ENCODE results near the gene TTC28.

Gene TTC28

GRCh38 chr22:28316014-28316413 lies 363.6 kb downstream of the TTC28 start:
- no peak overlapping the region for H3K27ac ChIP-seq (ENCODE audit: low read depth in 2 of 2, low read length in 2 of 2)
- no peaks in the 10 kb centered on the region for H3K36me3 ChIP-seq (ENCODE audit: control insufficient read depth in 2 of 2, insufficient read depth in 2 of 2, low read length in 2 of 2)
- H3K4me1 ChIP-seq (ENCODE audit: control insufficient read depth in 2 of 2, insufficient read depth in 2 of 2, low read length in 2 of 2), result no peaks in the 10 kb centered on the region
- no peaks in the 10 kb centered on the region for H3K9me3 ChIP-seq (ENCODE audit: control insufficient read depth in 2 of 2, low read length in 2 of 2)
- H3K27me3 ChIP-seq (ENCODE audit: control insufficient read depth in 2 of 2, insufficient read depth in 2 of 2, low read length in 2 of 2), result no peaks in the 10 kb centered on the region
- H3K9ac ChIP-seq (ENCODE audit: low read depth in 1 of 2, low read length in 2 of 2), result no peak overlapping the region
- no peak overlapping the region for H3K4me3 ChIP-seq (ENCODE audit: low read length in 2 of 2)

- H3K27ac ChIP-seq (ENCODE audit: low read depth in 2 of 2, low read length in 2 of 2), result no peak overlapping the region
- H3K27me3 ChIP-seq (ENCODE audit: control insufficient read depth in 2 of 2, insufficient read depth in 2 of 2, low read length in 2 of 2), result no peaks in the 10 kb centered on the region
- no peaks in the 10 kb centered on the region for H3K36me3 ChIP-seq (ENCODE audit: control insufficient read depth in 2 of 2, insufficient read depth in 2 of 2, low read length in 2 of 2)
- H3K4me3 ChIP-seq (ENCODE audit: low read length in 2 of 2), result no peak overlapping the region
- no peaks in the 10 kb centered on the region for H3K4me1 ChIP-seq (ENCODE audit: control insufficient read depth in 2 of 2, insufficient read depth in 2 of 2, low read length in 2 of 2)
- H3K9ac ChIP-seq (ENCODE audit: low read depth in 1 of 2, low read length in 2 of 2), result no peak overlapping the region
- H3K9me3 ChIP-seq (ENCODE audit: control insufficient read depth in 2 of 2, low read length in 2 of 2), result no peaks in the 10 kb centered on the region
These were observed 364.7 kb downstream of the TTC28 start for GRCh38 chr22:28314959-28315358.

- no peak overlapping the region for H3K9ac ChIP-seq (ENCODE audit: low read depth in 1 of 2, low read length in 2 of 2)
- no peak overlapping the region for H3K27ac ChIP-seq (ENCODE audit: low read depth in 2 of 2, low read length in 2 of 2)
- no peaks in the 10 kb centered on the region for H3K9me3 ChIP-seq (ENCODE audit: control insufficient read depth in 2 of 2, low read length in 2 of 2)
- no peaks in the 10 kb centered on the region for H3K27me3 ChIP-seq (ENCODE audit: control insufficient read depth in 2 of 2, insufficient read depth in 2 of 2, low read length in 2 of 2)
- no peaks in the 10 kb centered on the region for H3K4me1 ChIP-seq (ENCODE audit: control insufficient read depth in 2 of 2, insufficient read depth in 2 of 2, low read length in 2 of 2)
- no peaks in the 10 kb centered on the region for H3K36me3 ChIP-seq (ENCODE audit: control insufficient read depth in 2 of 2, insufficient read depth in 2 of 2, low read length in 2 of 2)
- H3K4me3 ChIP-seq (ENCODE audit: low read length in 2 of 2), result no peak overlapping the region
These were observed 369.3 kb downstream of the TTC28 start for GRCh38 chr22:28310299-28310698.

GRCh38 chr22:28299753-28300152 lies 379.9 kb downstream of the TTC28 start:
- peaks cover 0 to 3% of the 10 kb centered on the region in 2 donors for H3K4me1 ChIP-seq (ENCODE audit: control insufficient read depth in 2 of 2, insufficient read depth in 2 of 2, low read length in 2 of 2)
- H3K9ac ChIP-seq (ENCODE audit: low read depth in 1 of 2, low read length in 2 of 2), result no peak overlapping the region
- H3K36me3 ChIP-seq (ENCODE audit: control insufficient read depth in 2 of 2, insufficient read depth in 2 of 2, low read length in 2 of 2), result no peaks in the 10 kb centered on the region
- no peaks in the 10 kb centered on the region for H3K27me3 ChIP-seq (ENCODE audit: control insufficient read depth in 2 of 2, insufficient read depth in 2 of 2, low read length in 2 of 2)
- no peak overlapping the region for H3K4me3 ChIP-seq (ENCODE audit: low read length in 2 of 2)
- H3K9me3 ChIP-seq (ENCODE audit: control insufficient read depth in 2 of 2, low read length in 2 of 2), result no peaks in the 10 kb centered on the region
- no peak overlapping the region for H3K27ac ChIP-seq (ENCODE audit: low read depth in 2 of 2, low read length in 2 of 2)

GRCh38 chr22:28299309-28299708 lies 380.3 kb downstream of the TTC28 start:
- Histone ChIP-seq H3K36me3 (ENCODE audit: control insufficient read depth in 2 of 2, insufficient read depth in 2 of 2, low read length in 2 of 2) (no peaks in the 10 kb centered on the region), H3K27ac (ENCODE audit: low read depth in 2 of 2, low read length in 2 of 2) (no peak overlapping the region), H3K27me3 (ENCODE audit: control insufficient read depth in 2 of 2, insufficient read depth in 2 of 2, low read length in 2 of 2) (no peaks in the 10 kb centered on the region), H3K9ac (ENCODE audit: low read depth in 1 of 2, low read length in 2 of 2) (no peak overlapping the region), H3K9me3 (ENCODE audit: control insufficient read depth in 2 of 2, low read length in 2 of 2) (no peaks in the 10 kb centered on the region), H3K4me1 (ENCODE audit: control insufficient read depth in 2 of 2, insufficient read depth in 2 of 2, low read length in 2 of 2) (peaks cover 0 to 3% of the 10 kb centered on the region in 2 donors), H3K4me3 (ENCODE audit: low read length in 2 of 2) (no peak overlapping the region)

GRCh38 chr22:28297504-28297903 lies 382.1 kb downstream of the TTC28 start:
- Histone ChIP-seq H3K4me3 (ENCODE audit: low read length in 2 of 2) (no peak overlapping the region), H3K9ac (ENCODE audit: low read depth in 1 of 2, low read length in 2 of 2) (no peak overlapping the region), H3K9me3 (ENCODE audit: control insufficient read depth in 2 of 2, low read length in 2 of 2) (no peaks in the 10 kb centered on the region), H3K27me3 (ENCODE audit: control insufficient read depth in 2 of 2, insufficient read depth in 2 of 2, low read length in 2 of 2) (no peaks in the 10 kb centered on the region), H3K27ac (ENCODE audit: low read depth in 2 of 2, low read length in 2 of 2) (no peak overlapping the region), H3K4me1 (ENCODE audit: control insufficient read depth in 2 of 2, insufficient read depth in 2 of 2, low read length in 2 of 2) (peaks cover 0 to 3% of the 10 kb centered on the region in 2 donors), H3K36me3 (ENCODE audit: control insufficient read depth in 2 of 2, insufficient read depth in 2 of 2, low read length in 2 of 2) (no peaks in the 10 kb centered on the region)

- H3K27me3 ChIP-seq (ENCODE audit: control insufficient read depth in 2 of 2, insufficient read depth in 2 of 2, low read length in 2 of 2), result no peaks in the 10 kb centered on the region
- no peak overlapping the region for H3K9ac ChIP-seq (ENCODE audit: low read depth in 1 of 2, low read length in 2 of 2)
- H3K4me3 ChIP-seq (ENCODE audit: low read length in 2 of 2), result no peak overlapping the region
- H3K27ac ChIP-seq (ENCODE audit: low read depth in 2 of 2, low read length in 2 of 2), result no peak overlapping the region
- H3K9me3 ChIP-seq (ENCODE audit: control insufficient read depth in 2 of 2, low read length in 2 of 2), result no peaks in the 10 kb centered on the region
- peaks cover 0 to 3% of the 10 kb centered on the region in 2 donors for H3K4me1 ChIP-seq (ENCODE audit: control insufficient read depth in 2 of 2, insufficient read depth in 2 of 2, low read length in 2 of 2)
- no peaks in the 10 kb centered on the region for H3K36me3 ChIP-seq (ENCODE audit: control insufficient read depth in 2 of 2, insufficient read depth in 2 of 2, low read length in 2 of 2)
These were observed 383.2 kb downstream of the TTC28 start for GRCh38 chr22:28296452-28296851.

GRCh38 chr22:28283068-28283654 lies 396.5 kb downstream of the TTC28 start:
- Histone ChIP-seq H3K36me3 (ENCODE audit: control insufficient read depth in 2 of 2, insufficient read depth in 2 of 2, low read length in 2 of 2) (no peaks in the 10 kb centered on the region), H3K27ac (ENCODE audit: low read depth in 2 of 2, low read length in 2 of 2) (no peak overlapping the region), H3K9me3 (ENCODE audit: control insufficient read depth in 2 of 2, low read length in 2 of 2) (no peaks in the 10 kb centered on the region), H3K4me3 (ENCODE audit: low read length in 2 of 2) (no peak overlapping the region), H3K27me3 (ENCODE audit: control insufficient read depth in 2 of 2, insufficient read depth in 2 of 2, low read length in 2 of 2) (no peaks in the 10 kb centered on the region), H3K4me1 (ENCODE audit: control insufficient read depth in 2 of 2, insufficient read depth in 2 of 2, low read length in 2 of 2) (no peaks in the 10 kb centered on the region), H3K9ac (ENCODE audit: low read depth in 1 of 2, low read length in 2 of 2) (no peak overlapping the region)

GRCh38 chr22:28282405-28283067 lies 397.1 kb downstream of the TTC28 start:
- H3K27me3 ChIP-seq (ENCODE audit: control insufficient read depth in 2 of 2, insufficient read depth in 2 of 2, low read length in 2 of 2), result no peaks in the 10 kb centered on the region
- H3K4me3 ChIP-seq (ENCODE audit: low read length in 2 of 2), result no peak overlapping the region
- no peak overlapping the region for H3K9ac ChIP-seq (ENCODE audit: low read depth in 1 of 2, low read length in 2 of 2)
- no peak overlapping the region for H3K27ac ChIP-seq (ENCODE audit: low read depth in 2 of 2, low read length in 2 of 2)
- no peaks in the 10 kb centered on the region for H3K9me3 ChIP-seq (ENCODE audit: control insufficient read depth in 2 of 2, low read length in 2 of 2)
- H3K36me3 ChIP-seq (ENCODE audit: control insufficient read depth in 2 of 2, insufficient read depth in 2 of 2, low read length in 2 of 2), result no peaks in the 10 kb centered on the region
- no peaks in the 10 kb centered on the region for H3K4me1 ChIP-seq (ENCODE audit: control insufficient read depth in 2 of 2, insufficient read depth in 2 of 2, low read length in 2 of 2)

GRCh38 chr22:28279888-28280287 lies 399.8 kb downstream of the TTC28 start:
- no peaks in the 10 kb centered on the region for H3K4me1 ChIP-seq (ENCODE audit: control insufficient read depth in 2 of 2, insufficient read depth in 2 of 2, low read length in 2 of 2)
- H3K27ac ChIP-seq (ENCODE audit: low read depth in 2 of 2, low read length in 2 of 2), result no peak overlapping the region
- no peaks in the 10 kb centered on the region for H3K27me3 ChIP-seq (ENCODE audit: control insufficient read depth in 2 of 2, insufficient read depth in 2 of 2, low read length in 2 of 2)
- H3K4me3 ChIP-seq (ENCODE audit: low read length in 2 of 2), result no peak overlapping the region
- no peaks in the 10 kb centered on the region for H3K36me3 ChIP-seq (ENCODE audit: control insufficient read depth in 2 of 2, insufficient read depth in 2 of 2, low read length in 2 of 2)
- no peak overlapping the region for H3K9ac ChIP-seq (ENCODE audit: low read depth in 1 of 2, low read length in 2 of 2)
- H3K9me3 ChIP-seq (ENCODE audit: control insufficient read depth in 2 of 2, low read length in 2 of 2), result no peaks in the 10 kb centered on the region

Measured in mucosa of rectum (tissue), 2 donors.